Transverse colon (tissue), 4 donors: ENCODE results near the gene ASB1.

Experiments
- CTCF ChIP-seq, 5 experiments: fragments of 200-600 bp in 3 of 5; fragments of 450-650 bp in 2 of 5; sonication (generic) in 3 of 5; IDR thresholded peaks; 1 replicate in 2 of 5; 2 replicates in 3 of 5; pipeline ENCODE4 v1.5.1; 2016 to 2017; ENCODE audit warnings: antibody characterized with exemption in 5 of 5, inconsistent platforms in 3 of 5, mild to moderate bottlenecking in 2 of 5, moderate library complexity in 1 of 5
- POLR2A ChIP-seq: fragments of 450-650 bp; IDR thresholded peaks from one replicate; pipeline ENCODE4 v1.6.1; 2016; ENCODE audit warnings: antibody characterized with exemption, mild to moderate bottlenecking, moderate library complexity
- POLR2AphosphoS5 ChIP-seq, 3 donors: sonication (generic); formaldehyde crosslinking; IDR thresholded peaks; one replicate each; pipeline ENCODE4 v1.6.1; 2016; ENCODE audit warnings: antibody characterized with exemption in 3 of 3

GRCh38 chr2:238448031-238448955, 21.6 kb downstream of the ASB1 start:
- no peak for TF ChIP-seq POLR2A
- TF ChIP-seq CTCF (IDR thresholded peaks at IDR 0.05): no peak
- no peak for TF ChIP-seq POLR2AphosphoS5 (IDR thresholded peaks at IDR 0.05)
